H1 (cell line): ENCODE results near the gene RTKN2.

ENCODE experiments used
- CHD7 ChIP-seq: fragments of 300-600 bp; sonication (generic); IDR thresholded peaks from 2 replicates; pipeline ENCODE4 v1.7.1; 2012; ENCODE audit warnings: low read length, moderate library complexity, mild to moderate bottlenecking, inconsistent platforms; ENCODE audit not compliant: insufficient replicate concordance
- CTCF ChIP-seq, 3 experiments: IDR thresholded peaks; 1 replicate in 2 of 3; 2 replicates in 1 of 3; pipeline versions ENCODE4 v1.5.1 to v1.6.1; 2011; ENCODE audit warnings: low read length in 3 of 3, mild to moderate bottlenecking in 3 of 3, inconsistent platforms in 2 of 3, low read depth in 1 of 3, moderate library complexity in 1 of 3; ENCODE audit not compliant: insufficient read depth in 1 of 3; ENCODE audit errors: control extremely low read depth in 1 of 3
- PHF8 ChIP-seq: fragments of 200-600 bp; sonication (generic); conservative IDR thresholded peaks from 2 replicates; pipeline ENCODE4 v1.7.1; 2012; ENCODE audit warnings: low read depth, mild to moderate bottlenecking, inconsistent platforms, low read length, moderate library complexity
- POLR2A ChIP-seq, 2 experiments: IDR thresholded peaks; 1 replicate in 1 of 2; 2 replicates in 1 of 2; pipeline ENCODE4 v1.6.1; 2011; ENCODE audit warnings: low read depth in 2 of 2, low read length in 2 of 2, mild to moderate bottlenecking in 2 of 2; ENCODE audit errors: control extremely low read depth in 1 of 2
- RNF2 ChIP-seq: fragments of 200-900, 300-1000 bp; sonication (generic); IDR thresholded peaks from 2 replicates; pipeline ENCODE4 v1.7.1; 2016; ENCODE audit warnings: borderline replicate concordance, low read depth, mild to moderate bottlenecking, antibody characterized with exemption, low read length; ENCODE audit not compliant: poor library complexity, severe bottlenecking; ENCODE audit errors: missing control alignments
- TEAD4 ChIP-seq: IDR thresholded peaks from 2 replicates; pipeline ENCODE4 v1.6.1; 2012; ENCODE audit warnings: low read depth, low read length, inconsistent platforms, mixed read lengths

GRCh38 chr10:62159351-62159750 is 109.3 kb downstream of the RTKN2 start:
- TF ChIP-seq RNF2: no peak
- no peak for TF ChIP-seq POLR2A (IDR thresholded peaks at IDR 0.05; ENCODE audit: control extremely low read depth in 1 of 2, low read depth in 2 of 2, low read length in 2 of 2)
- no peak for TF ChIP-seq CTCF (IDR thresholded peaks at IDR 0.05; ENCODE audit: control extremely low read depth in 1 of 3, insufficient read depth in 1 of 3, low read depth in 1 of 3, low read length in 3 of 3)
- no peak for TF ChIP-seq PHF8
- TF ChIP-seq TEAD4: no peak
- no peak for TF ChIP-seq CHD7
